Naive thymus-derived CD4-positive, alpha-beta T cell (primary cell): Measurements from ENCODE around the gene POPDC2. TPM values are rescaled to one million over a fixed set of nuclear protein-coding genes. Genes with fewer than 3 reads are reported as not detected.
A peak's percentile ranks its signal among the peaks of the same experiment; 100 is the strongest.

ENCODE experiments used
- ATAC-seq: fragments of 150-1000 bp; cut with Tn5 transposase; 2 replicates; pipeline ENCODE4 v1.10.0; 2021; ENCODE audit warnings: mild to moderate bottlenecking, moderate library complexity
- CTCF ChIA-PET: fragments of 350-600 bp; sonication (Branson Sonifier 250); formaldehyde crosslinking; loops from one replicate; lab custom pipeline; 2021; ENCODE audit warnings: antibody characterized with exemption; lab: Charles Lee
- POLR2A ChIA-PET: fragments of 350-600 bp; sonication (Branson Sonifier 250); formaldehyde crosslinking; loops from one replicate; lab custom pipeline; 2021; ENCODE audit warnings: antibody characterized with exemption, inconsistent platforms; lab: Charles Lee
- DNase-seq, 9 donors: peaks; one replicate each; pipeline versions ENCODE4 v3.0.0 to v3.0.0-alpha.2; 2020 to 2022; ENCODE audit warnings: mixed read lengths in 1 of 9
- H3K27ac ChIP-seq: one replicate; pipeline ENCODE4 v1.7.0; 2013; ENCODE audit warnings: mild to moderate bottlenecking, low read depth, low read length, moderate library complexity
- H3K27me3 ChIP-seq, 2 donors: one replicate each; pipeline ENCODE4 v1.7.0; 2013; ENCODE audit warnings: low read length in 2 of 2, mild to moderate bottlenecking in 2 of 2, moderate library complexity in 2 of 2; ENCODE audit not compliant: control insufficient read depth in 2 of 2, insufficient read depth in 2 of 2
- H3K36me3 ChIP-seq, 3 experiments: 1 replicate in 2 of 3; 2 replicates in 1 of 3; pipeline ENCODE4 v1.7.0; 2013; ENCODE audit warnings: low read length in 3 of 3, mild to moderate bottlenecking in 3 of 3, moderate library complexity in 1 of 3; ENCODE audit not compliant: insufficient read depth in 3 of 3, control insufficient read depth in 2 of 3
- H3K4me1 ChIP-seq, 2 donors: one replicate each; pipeline ENCODE4 v1.7.0; 2013; ENCODE audit warnings: low read length in 2 of 2, mild to moderate bottlenecking in 2 of 2, moderate library complexity in 1 of 2; ENCODE audit not compliant: control insufficient read depth in 2 of 2, insufficient read depth in 2 of 2
- H3K4me3 ChIP-seq: 2 replicates; pipeline ENCODE4 v1.7.0; 2013; ENCODE audit warnings: mild to moderate bottlenecking, low read length
- H3K9me3 ChIP-seq, 3 experiments: 1 replicate in 2 of 3; 2 replicates in 1 of 3; pipeline ENCODE4 v1.7.0; 2013; ENCODE audit warnings: low read length in 3 of 3; ENCODE audit not compliant: control insufficient read depth in 2 of 3
- H3K27ac Mint-ChIP-seq, 9 donors: one replicate each; pipeline ENCODE4 v1.8.0; 2020 to 2022; ENCODE audit warnings: mixed read lengths in 9 of 9, mild to moderate bottlenecking in 8 of 9, moderate library complexity in 5 of 9, inconsistent platforms in 2 of 9
- H3K27me3 Mint-ChIP-seq, 5 donors: one replicate each; pipeline ENCODE4 v1.8.0; 2021 to 2022; ENCODE audit warnings: mixed read lengths in 5 of 5, mild to moderate bottlenecking in 1 of 5
- H3K36me3 Mint-ChIP-seq, 5 donors: one replicate each; pipeline ENCODE4 v1.8.0; 2020 to 2022; ENCODE audit warnings: mixed read lengths in 5 of 5, mild to moderate bottlenecking in 3 of 5, inconsistent platforms in 1 of 5
- H3K4me1 Mint-ChIP-seq, 7 donors: one replicate each; pipeline ENCODE4 v1.8.0; 2020 to 2022; ENCODE audit warnings: mixed read lengths in 7 of 7, mild to moderate bottlenecking in 3 of 7, inconsistent platforms in 1 of 7
- H3K4me3 Mint-ChIP-seq, 10 donors: one replicate each; pipeline ENCODE4 v1.8.0; 2020 to 2022; ENCODE audit warnings: mild to moderate bottlenecking in 10 of 10, mixed read lengths in 10 of 10, moderate library complexity in 6 of 10, inconsistent platforms in 2 of 10
- H3K9me3 Mint-ChIP-seq, 11 donors: one replicate each; pipeline ENCODE4 v1.8.0; 2020 to 2022; ENCODE audit warnings: mixed read lengths in 11 of 11, mild to moderate bottlenecking in 4 of 11, inconsistent platforms in 1 of 11, moderate library complexity in 1 of 11
- intact Hi-C, 2 donors: fragments of 100-400 bp; cut with micrococcal nuclease; formaldehyde crosslinking; loops; one replicate each; pipeline ENCODE4 v1.15.1; 2023
- polyA plus RNA-seq, 2 donors: library from polyadenylated mRNA; unstranded; fragments of 300-500 nt; fragmentation: Illumina TruSeq; gene quantifications; one replicate each; pipeline ENCODE4 v1.2.3, GENCODE V29; 2021
- total RNA-seq, 6 experiments: library from RNA in 5 of 6; stranded (reverse) in 5 of 6; gene quantifications; 1 replicate in 5 of 6; 2 replicates in 1 of 6; pipeline ENCODE4 v1.2.3 and lab custom pipeline; 2021 to 2026

Gene POPDC2
- total and polyA plus RNA-seq, 7 experiments from 2014 or later = 2.0 to 6.0 (median 4.3) TPM

- no peak overlapping the region for H3K4me3 ChIP-seq
- peak; percentile 66 for ATAC-seq
- no peak overlapping the region for H3K4me3 Mint-ChIP-seq
- ChIA-PET POLR2A (no interaction called here), CTCF (no interaction called here)
- H3K36me3 Mint-ChIP-seq = peaks cover 2 to 28% (median 11%) of the 10 kb centered on the region in 5 donors
- H3K9me3 ChIP-seq = no peaks in the 10 kb centered on the region
- intact Hi-C loops = no loop called here
- H3K4me1 ChIP-seq = no peaks in the 10 kb centered on the region
- no peak for DNase-seq
- H3K27ac Mint-ChIP-seq = no peak overlapping the region
- H3K4me1 Mint-ChIP-seq = peaks cover 0 to 11% (median 5%) of the 10 kb centered on the region in 7 donors
- H3K9me3 Mint-ChIP-seq = no peaks in the 10 kb centered on the region
- no peaks in the 10 kb centered on the region for H3K27me3 ChIP-seq
- H3K27me3 Mint-ChIP-seq = no peaks in the 10 kb centered on the region
- H3K36me3 ChIP-seq = peaks cover 0 to 3% (median 0%) of the 10 kb centered on the region in 3 experiments
- H3K27ac ChIP-seq = no peak overlapping the region
These were observed 2.3 kb downstream of the POPDC2 start for GRCh38 chr3:119657887-119658702.

DNA sequence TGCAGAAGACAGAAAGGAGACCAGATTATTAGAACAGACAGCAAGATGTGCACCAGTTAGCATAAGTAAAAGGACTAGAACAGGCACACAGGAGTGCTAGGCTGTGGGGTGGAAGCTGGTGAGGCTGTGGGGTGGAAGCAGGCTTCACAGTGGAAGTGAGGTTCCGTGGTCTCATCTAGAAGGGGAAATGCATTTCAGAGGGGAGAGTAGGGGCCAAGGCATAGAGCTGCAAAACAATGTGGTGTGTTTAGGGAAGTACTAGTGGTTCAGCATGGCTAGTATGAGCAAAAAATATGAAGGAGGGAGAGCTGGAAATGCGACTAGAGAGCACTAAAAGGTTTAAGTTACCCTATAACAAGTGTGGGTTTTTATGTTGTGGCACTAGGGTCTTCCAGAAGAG is 6.5 kb downstream of the POPDC2 start:
- Histone ChIP-seq H3K27ac (no peak overlapping the region), H3K4me3 (no peak overlapping the region), H3K4me1 (no peaks in the 10 kb centered on the region), H3K9me3 (no peaks in the 10 kb centered on the region), H3K27me3 (no peaks in the 10 kb centered on the region), H3K36me3 (no peaks in the 10 kb centered on the region)
- H3K36me3 Mint-ChIP-seq = peaks cover 3 to 49% (median 18%) of the 10 kb centered on the region in 5 donors
- CTCF ChIA-PET = interaction anchor here (0.8 kb wide), 1 partner anchor 198 kb away, joined by 4 read pairs; no protein-coding TSS in a partner anchor
- no peaks in the 10 kb centered on the region for H3K27me3 Mint-ChIP-seq
- ATAC-seq (no peak), DNase-seq (no peak)
- POLR2A ChIA-PET = no interaction called here
- H3K4me3 Mint-ChIP-seq = no peak overlapping the region
- H3K9me3 Mint-ChIP-seq = no peaks in the 10 kb centered on the region
- H3K4me1 Mint-ChIP-seq = peaks cover 0 to 8% (median 0%) of the 10 kb centered on the region in 7 donors
- intact Hi-C loops = no loop called here
- H3K27ac Mint-ChIP-seq = no peak overlapping the region

DNA sequence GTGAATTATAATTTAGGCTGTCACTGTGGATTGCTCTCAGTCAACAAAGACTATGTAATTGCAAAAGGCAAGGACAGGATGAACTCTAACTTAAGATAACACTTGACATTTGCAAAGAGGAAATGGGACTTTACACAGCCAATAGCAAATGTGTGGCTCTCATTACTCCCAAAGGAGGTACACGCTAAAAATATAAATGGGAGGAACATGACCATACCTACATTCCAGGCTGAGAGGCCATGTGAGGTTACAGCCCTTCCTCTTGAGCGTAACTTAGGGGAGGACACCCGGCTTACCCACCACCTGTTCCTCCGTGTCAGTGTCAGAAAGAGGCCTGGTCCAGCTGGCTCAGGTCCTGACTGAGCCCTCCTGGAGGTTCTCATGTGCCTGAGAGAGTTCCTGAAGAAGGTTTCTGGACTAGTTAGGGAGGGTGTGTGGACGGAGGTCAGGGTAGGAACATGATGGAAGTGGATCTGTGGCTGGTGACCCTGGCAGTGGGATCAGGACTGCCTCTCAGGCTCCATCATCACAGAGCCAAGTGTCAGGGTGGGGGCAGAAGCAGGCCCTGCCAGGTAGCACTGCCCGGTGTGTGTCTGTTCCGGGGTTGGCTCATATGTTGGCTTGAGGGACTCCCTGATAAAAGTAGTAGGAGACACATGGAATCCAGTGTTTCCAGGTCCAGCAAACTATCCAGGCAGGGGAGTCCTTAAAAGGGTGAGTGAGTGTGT is 7.9 kb downstream of the POPDC2 start:
- Histone ChIP-seq H3K36me3 (peaks cover 0 to 12% (median 0%) of the 10 kb centered on the region in 3 experiments), H3K27me3 (no peaks in the 10 kb centered on the region), H3K9me3 (no peaks in the 10 kb centered on the region), H3K4me1 (no peaks in the 10 kb centered on the region), H3K4me3 (no peak overlapping the region), H3K27ac (no peak overlapping the region)
- Mint-ChIP-seq H3K27me3 (no peaks in the 10 kb centered on the region), H3K4me3 (no peak overlapping the region), H3K27ac (no peak overlapping the region), H3K36me3 (peaks cover 3 to 52% (median 23%) of the 10 kb centered on the region in 5 donors), H3K9me3 (no peaks in the 10 kb centered on the region), H3K4me1 (peaks cover 0 to 4% (median 0%) of the 10 kb centered on the region in 7 donors)
- no peak for ATAC-seq
- ChIA-PET POLR2A (no interaction called here), CTCF (no interaction called here)
- intact Hi-C loops = no loop called here
- DNase-seq = no peak

- no peaks in the 10 kb centered on the region for H3K27me3 Mint-ChIP-seq
- no peaks in the 10 kb centered on the region for H3K4me1 ChIP-seq
- ATAC-seq (no peak), DNase-seq (no peak)
- peak overlapping the region in 1 of 9 donors; percentile 4 for H3K27ac Mint-ChIP-seq
- ChIA-PET CTCF (no interaction called here), POLR2A (no interaction called here)
- no peak overlapping the region for H3K4me3 ChIP-seq
- no peaks in the 10 kb centered on the region for H3K27me3 ChIP-seq
- intact Hi-C loops = no loop called here
- H3K9me3 ChIP-seq = no peaks in the 10 kb centered on the region
- no peaks in the 10 kb centered on the region for H3K9me3 Mint-ChIP-seq
- peaks cover 0 to 18% (median 0%) of the 10 kb centered on the region in 3 experiments for H3K36me3 ChIP-seq
- peaks cover 0 to 5% (median 0%) of the 10 kb centered on the region in 7 donors for H3K4me1 Mint-ChIP-seq
- no peak overlapping the region for H3K4me3 Mint-ChIP-seq
- no peak overlapping the region for H3K27ac ChIP-seq
- H3K36me3 Mint-ChIP-seq = peaks cover 6 to 67% (median 43%) of the 10 kb centered on the region in 5 donors
These were observed 10.6 kb downstream of the POPDC2 start for GRCh38 chr3:119649761-119650160.

DNA sequence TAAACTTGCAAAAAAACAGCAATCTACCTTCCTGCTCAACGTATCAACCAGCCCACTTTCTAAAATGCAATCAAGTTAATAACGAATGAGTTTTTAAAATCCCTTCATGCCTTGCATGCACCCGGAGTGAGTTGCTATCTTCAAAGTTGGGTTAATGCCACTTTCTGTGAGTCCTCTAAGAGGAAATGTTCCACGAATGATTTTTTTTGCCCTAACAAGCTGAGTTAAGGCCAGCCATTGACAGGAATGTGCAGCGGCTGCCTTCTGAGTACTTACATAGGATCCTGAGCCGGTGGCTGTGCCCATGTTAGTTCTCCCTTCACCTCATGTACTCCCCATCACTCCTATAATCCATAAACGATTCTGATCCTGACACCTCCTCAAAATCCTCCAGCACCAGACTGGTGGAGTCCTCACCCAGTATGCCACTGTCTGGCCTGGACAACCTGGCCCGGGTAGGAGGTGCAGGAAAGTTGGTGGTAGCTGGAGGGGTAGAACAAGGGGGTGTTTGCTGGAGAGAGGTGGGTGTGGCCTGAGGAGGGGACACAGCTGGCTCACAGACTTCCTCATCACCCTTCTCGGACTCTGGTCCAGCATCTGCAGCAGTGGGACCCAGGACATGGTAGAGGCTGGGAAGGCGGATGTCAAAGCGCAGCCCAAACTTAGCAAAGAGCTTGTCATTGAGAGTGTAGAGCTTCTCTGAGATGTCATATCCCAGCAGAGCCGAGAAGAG is 12.4 kb downstream of the POPDC2 start:
- intact Hi-C loops = no loop called here
- Histone ChIP-seq H3K4me3 (no peak overlapping the region), H3K27me3 (no peaks in the 10 kb centered on the region), H3K27ac (no peak overlapping the region), H3K4me1 (no peaks in the 10 kb centered on the region), H3K36me3 (peaks cover 0 to 18% (median 0%) of the 10 kb centered on the region in 3 experiments), H3K9me3 (no peaks in the 10 kb centered on the region)
- H3K9me3 Mint-ChIP-seq = no peaks in the 10 kb centered on the region
- no peak overlapping the region for H3K4me3 Mint-ChIP-seq
- ChIA-PET POLR2A (no interaction called here), CTCF (no interaction called here)
- H3K27me3 Mint-ChIP-seq = no peaks in the 10 kb centered on the region
- peaks cover 0 to 5% (median 0%) of the 10 kb centered on the region in 7 donors for H3K4me1 Mint-ChIP-seq
- H3K27ac Mint-ChIP-seq = no peak overlapping the region
- peaks cover 6 to 64% (median 35%) of the 10 kb centered on the region in 5 donors for H3K36me3 Mint-ChIP-seq
- DNase-seq (no peak), ATAC-seq (no peak)

GRCh38 chr3:119647171-119647570 is 13.2 kb downstream of the POPDC2 start:
- intact Hi-C loops = no loop called here

More at GRCh38 chr3:119647171-119647570, 13.2 kb downstream of the POPDC2 start:
- H3K9me3 ChIP-seq = no peaks in the 10 kb centered on the region
- no peaks in the 10 kb centered on the region for H3K27me3 ChIP-seq
- H3K4me1 Mint-ChIP-seq = peaks cover 0 to 10% (median 0%) of the 10 kb centered on the region in 7 donors
- no peak overlapping the region for H3K27ac ChIP-seq
- DNase-seq = no peak
- no peak for ATAC-seq
- H3K4me1 ChIP-seq = no peaks in the 10 kb centered on the region
- ChIA-PET POLR2A (no interaction called here), CTCF (no interaction called here)
- no peak overlapping the region for H3K27ac Mint-ChIP-seq
- peaks cover 6 to 63% (median 40%) of the 10 kb centered on the region in 5 donors for H3K36me3 Mint-ChIP-seq
- H3K4me3 ChIP-seq = no peak overlapping the region
- no peak overlapping the region for H3K4me3 Mint-ChIP-seq
- H3K9me3 Mint-ChIP-seq = no peaks in the 10 kb centered on the region
- peaks cover 0 to 20% (median 0%) of the 10 kb centered on the region in 3 experiments for H3K36me3 ChIP-seq
- H3K27me3 Mint-ChIP-seq = no peaks in the 10 kb centered on the region
